ENCODE data around the gene AKT1.

DNA sequence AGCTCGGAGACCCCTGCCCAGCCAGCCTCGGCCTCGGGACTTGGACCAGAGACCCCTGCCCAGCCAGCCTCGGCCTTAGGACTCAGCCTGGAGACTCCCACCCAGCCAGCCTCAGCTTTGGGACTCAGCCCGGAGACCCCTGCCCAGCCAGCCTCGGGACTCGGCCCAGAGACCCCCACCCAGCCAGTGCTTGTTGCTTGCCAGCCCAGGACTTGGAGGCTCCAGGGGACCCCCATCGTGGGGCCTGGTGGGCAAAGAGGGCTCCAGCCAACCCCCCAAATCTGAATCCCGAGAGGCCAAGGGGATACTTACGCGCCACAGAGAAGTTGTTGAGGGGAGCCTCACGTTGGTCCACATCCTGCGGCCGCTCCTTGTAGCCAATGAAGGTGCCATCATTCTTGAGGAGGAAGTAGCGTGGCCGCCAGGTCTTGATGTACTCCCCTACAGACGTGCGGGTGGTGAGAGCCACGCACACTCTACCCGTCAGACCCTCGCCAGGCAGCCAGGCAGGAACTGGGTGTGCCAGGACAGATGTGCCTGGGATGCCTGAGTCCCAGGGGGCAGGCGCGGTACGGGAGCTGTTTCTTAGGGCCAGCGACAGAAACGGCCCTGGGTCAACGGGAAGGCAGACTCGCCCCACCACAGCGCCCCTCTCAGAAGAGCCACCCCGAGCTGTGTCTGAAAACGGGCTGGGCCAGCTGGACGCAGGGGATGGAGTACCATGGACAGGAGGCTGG lies 15.6 kb downstream of the AKT1 start:
- TF ChIP-seq, protein P1, sequence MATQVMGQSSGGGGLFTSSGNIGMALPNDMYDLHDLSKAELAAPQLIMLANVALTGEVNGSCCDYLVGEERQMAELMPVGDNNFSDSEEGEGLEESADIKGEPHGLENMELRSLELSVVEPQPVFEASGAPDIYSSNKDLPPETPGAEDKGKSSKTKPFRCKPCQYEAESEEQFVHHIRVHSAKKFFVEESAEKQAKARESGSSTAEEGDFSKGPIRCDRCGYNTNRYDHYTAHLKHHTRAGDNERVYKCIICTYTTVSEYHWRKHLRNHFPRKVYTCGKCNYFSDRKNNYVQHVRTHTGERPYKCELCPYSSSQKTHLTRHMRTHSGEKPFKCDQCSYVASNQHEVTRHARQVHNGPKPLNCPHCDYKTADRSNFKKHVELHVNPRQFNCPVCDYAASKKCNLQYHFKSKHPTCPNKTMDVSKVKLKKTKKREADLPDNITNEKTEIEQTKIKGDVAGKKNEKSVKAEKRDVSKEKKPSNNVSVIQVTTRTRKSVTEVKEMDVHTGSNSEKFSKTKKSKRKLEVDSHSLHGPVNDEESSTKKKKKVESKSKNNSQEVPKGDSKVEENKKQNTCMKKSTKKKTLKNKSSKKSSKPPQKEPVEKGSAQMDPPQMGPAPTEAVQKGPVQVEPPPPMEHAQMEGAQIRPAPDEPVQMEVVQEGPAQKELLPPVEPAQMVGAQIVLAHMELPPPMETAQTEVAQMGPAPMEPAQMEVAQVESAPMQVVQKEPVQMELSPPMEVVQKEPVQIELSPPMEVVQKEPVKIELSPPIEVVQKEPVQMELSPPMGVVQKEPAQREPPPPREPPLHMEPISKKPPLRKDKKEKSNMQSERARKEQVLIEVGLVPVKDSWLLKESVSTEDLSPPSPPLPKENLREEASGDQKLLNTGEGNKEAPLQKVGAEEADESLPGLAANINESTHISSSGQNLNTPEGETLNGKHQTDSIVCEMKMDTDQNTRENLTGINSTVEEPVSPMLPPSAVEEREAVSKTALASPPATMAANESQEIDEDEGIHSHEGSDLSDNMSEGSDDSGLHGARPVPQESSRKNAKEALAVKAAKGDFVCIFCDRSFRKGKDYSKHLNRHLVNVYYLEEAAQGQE (IDR thresholded peaks at IDR 0.05), result no peak
- TF ChIP-seq, protein P2, sequence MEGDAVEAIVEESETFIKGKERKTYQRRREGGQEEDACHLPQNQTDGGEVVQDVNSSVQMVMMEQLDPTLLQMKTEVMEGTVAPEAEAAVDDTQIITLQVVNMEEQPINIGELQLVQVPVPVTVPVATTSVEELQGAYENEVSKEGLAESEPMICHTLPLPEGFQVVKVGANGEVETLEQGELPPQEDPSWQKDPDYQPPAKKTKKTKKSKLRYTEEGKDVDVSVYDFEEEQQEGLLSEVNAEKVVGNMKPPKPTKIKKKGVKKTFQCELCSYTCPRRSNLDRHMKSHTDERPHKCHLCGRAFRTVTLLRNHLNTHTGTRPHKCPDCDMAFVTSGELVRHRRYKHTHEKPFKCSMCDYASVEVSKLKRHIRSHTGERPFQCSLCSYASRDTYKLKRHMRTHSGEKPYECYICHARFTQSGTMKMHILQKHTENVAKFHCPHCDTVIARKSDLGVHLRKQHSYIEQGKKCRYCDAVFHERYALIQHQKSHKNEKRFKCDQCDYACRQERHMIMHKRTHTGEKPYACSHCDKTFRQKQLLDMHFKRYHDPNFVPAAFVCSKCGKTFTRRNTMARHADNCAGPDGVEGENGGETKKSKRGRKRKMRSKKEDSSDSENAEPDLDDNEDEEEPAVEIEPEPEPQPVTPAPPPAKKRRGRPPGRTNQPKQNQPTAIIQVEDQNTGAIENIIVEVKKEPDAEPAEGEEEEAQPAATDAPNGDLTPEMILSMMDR (IDR thresholded peaks at IDR 0.05), result no peak
- no peak for TF ChIP-seq POLR2A (IDR thresholded peaks at IDR 0.05; ENCODE audit: low read length)
- TF ChIP-seq EP300 (IDR thresholded peaks at IDR 0.05), result no peak
- no peak for TF ChIP-seq CEBPB (IDR thresholded peaks at IDR 0.05)
- no peak for TF ChIP-seq CHD2 (IDR thresholded peaks at IDR 0.05; ENCODE audit: low read length, partially characterized antibody)
- TF ChIP-seq RNF2 (IDR thresholded peaks at IDR 0.05; ENCODE audit: borderline replicate concordance, low read depth), result no peak
- no peak for TF ChIP-seq JUN (IDR thresholded peaks at IDR 0.05)
- no peak for TF ChIP-seq KDM5A (IDR thresholded peaks at IDR 0.05)
- no peak for TF ChIP-seq JUNB (IDR thresholded peaks at IDR 0.05)
- TF ChIP-seq POLR2AphosphoS2 (conservative IDR thresholded peaks at IDR 0.05; ENCODE audit: low read length), result no peak
- no peak for TF ChIP-seq RFX5 (IDR thresholded peaks at IDR 0.05)
- TF ChIP-seq RCOR1 (IDR thresholded peaks at IDR 0.05; ENCODE audit: low read depth, low read length), result no peak
